Adrenal gland (tissue), 12 donors: Measurements from ENCODE around the gene PITHD1. TPM values are rescaled to one million over a fixed set of nuclear protein-coding genes. Genes with fewer than 3 reads are reported as not detected.

Experiments used
- DNase-seq, 7 donors: peaks; one replicate each; pipeline ENCODE4 v3.0.0-alpha.2; 2019 to 2020
- H3K27ac ChIP-seq, 5 donors: fragments of 200-600 bp; sonication (generic) in 4 of 5; 1 replicate in 3 of 5; 2 replicates in 2 of 5; pipeline versions ENCODE4 v1.5.1 to v1.8.0; 2016 to 2020; ENCODE audit warnings: mild to moderate bottlenecking in 1 of 5
- H3K27me3 ChIP-seq: fragments of 200-600 bp; 2 replicates; pipeline ENCODE4 v1.8.0; 2021
- H3K36me3 ChIP-seq, 2 donors: fragments of 200-600 bp; replicated peaks in 1 of 2; 1 replicate in 1 of 2; 2 replicates in 1 of 2; pipeline versions ENCODE4 v1.5.1 to v1.8.0; 2018 to 2022
- H3K4me1 ChIP-seq, 2 donors: fragments of 200-600 bp; replicated peaks in 1 of 2; 1 replicate in 1 of 2; 2 replicates in 1 of 2; pipeline versions ENCODE4 v1.5.1 to v1.8.0; 2018 to 2021
- H3K4me3 ChIP-seq, 4 donors: fragments of 200-600 bp; sonication (generic) in 3 of 4; one replicate each; pipeline ENCODE4 v1.5.1; 2016 to 2018
- H3K9me3 ChIP-seq, 3 donors: fragments of 200-600 bp; sonication (generic) in 1 of 3; replicated peaks in 1 of 3; 1 replicate in 2 of 3; 2 replicates in 1 of 3; pipeline versions ENCODE4 v1.5.1 to v1.8.0; 2016 to 2021
- POLR2A ChIP-seq, 2 donors: fragments of 450-650 bp; IDR thresholded peaks; one replicate each; pipeline ENCODE4 v1.6.1; 2017; ENCODE audit warnings: antibody characterized with exemption in 2 of 2, mild to moderate bottlenecking in 2 of 2, moderate library complexity in 1 of 2
- WGBS, 4 donors: extraction: QIAGEN DNeasy Blood & Tissue Kit in 2 of 4; methylation state at CpG; one replicate each; pipeline versions ENCODE4 v1.1.5 to v1.1.7; 2013 to 2017; 5-methylcytosine and 5-hydroxymethylcytosine counted together
- intact Hi-C, 2 donors: fragments of 100-400 bp; cut with DNase I; formaldehyde crosslinking; loops; one replicate each; pipeline versions ENCODE4 v1.14.1 to v1.15.0; 2022 to 2023
- polyA plus RNA-seq, 3 donors: library from polyadenylated mRNA; stranded (reverse); fragments of 200-250 nt in 2 of 3; fragments of 350-450 nt in 1 of 3; fragmentation: Illumina TruSeq in 1 of 3; extraction: RNeasy Lipid Tissue Mini Kit (QIAGEN cat#74804) in 1 of 3; gene quantifications; one replicate each; pipeline ENCODE4 v1.2.3, GENCODE V29; 2013 to 2014
- total RNA-seq, 9 donors: library from RNA; depleted of rRNA in 4 of 9; stranded (reverse); fragments of >200 nt in 4 of 9; fragments of 120-200 nt in 1 of 9; fragmentation: NEBNext Ultra II Directional in 1 of 9; extraction: Animal tissue kit (Norgen Biotek cat#: 25700) in 1 of 9; gene quantifications; one replicate each; pipeline versions ENCODE4 v1.1.0 to v1.2.4, GENCODE V29; 2013 to 2023
- TF ChIP-seq, protein P1 (sequence below), 6 experiments: fragments of 450-650 bp in 4 of 6; fragments of 200-600 bp in 2 of 6; sonication (generic) in 1 of 6; IDR thresholded peaks; 1 replicate in 5 of 6; 2 replicates in 1 of 6; pipeline versions ENCODE4 v1.5.1 to v1.8.0; 2016 to 2021; ENCODE audit warnings: antibody characterized with exemption in 6 of 6, mild to moderate bottlenecking in 2 of 6, moderate library complexity in 1 of 6
- donor health status: healthy with polysubstance abuse.
- donor health status: Bipolar disorder and iron deficiency.
- donor health status: DM: yes; HTN: yes; CAD: no.
- donor health status: DM: no; HTN: no; CAD: no.
- donor health status: DM: no; HTN: no; CAD: no.
- donor health status: DM: yes; HTN: yes; CAD: no.

PITHD1 gene
- total and polyA plus RNA-seq, 12 donors, result 41.9 to 104 (median 63.0) TPM

DNA sequence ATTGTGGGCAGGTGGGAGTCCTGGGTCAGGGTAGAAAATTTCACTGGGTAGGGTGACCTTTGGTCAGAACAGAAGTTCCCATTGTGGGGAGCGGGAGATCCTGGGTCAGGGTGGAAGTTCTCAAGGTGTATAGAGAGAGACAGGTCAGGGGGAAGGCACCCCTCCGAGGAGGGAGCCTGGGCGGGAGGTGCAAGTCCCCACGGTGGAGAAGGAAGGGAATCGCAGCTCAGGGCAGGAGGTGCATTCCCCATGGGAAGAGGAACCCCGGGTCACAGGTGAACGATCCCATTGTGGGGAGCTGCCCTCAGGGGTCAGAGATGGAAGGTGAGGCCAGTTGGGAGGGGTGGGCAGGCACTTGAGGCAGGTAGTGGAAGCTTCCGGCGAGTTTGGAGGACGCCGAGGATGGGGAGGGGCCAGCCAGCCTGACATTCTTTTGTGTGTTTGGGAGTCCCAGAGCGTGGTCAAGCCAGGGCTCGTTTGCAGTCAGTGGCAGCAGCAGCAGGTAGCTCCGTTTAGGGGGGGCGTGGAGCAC is 13.4 kb downstream of the PITHD1 start:
- H3K4me3 ChIP-seq, result peak overlapping the region in 3 of 4 donors; percentile 60 to 92 (median 70)
- H3K36me3 ChIP-seq, result peaks cover 0 to 47% of the 10 kb centered on the region in 2 donors
- no peaks in the 10 kb centered on the region for H3K27me3 ChIP-seq
- 0 to 2% (median 1%) methylated on average over 8 to 15 of the region's 15 CpGs for WGBS, 4 donors
- peak in 4 of 7 donors; percentile 41 to 62 (median 51) for DNase-seq
- TF ChIP-seq POLR2A (IDR thresholded peaks at IDR 0.05), result no peak
- TF ChIP-seq, protein P1, sequence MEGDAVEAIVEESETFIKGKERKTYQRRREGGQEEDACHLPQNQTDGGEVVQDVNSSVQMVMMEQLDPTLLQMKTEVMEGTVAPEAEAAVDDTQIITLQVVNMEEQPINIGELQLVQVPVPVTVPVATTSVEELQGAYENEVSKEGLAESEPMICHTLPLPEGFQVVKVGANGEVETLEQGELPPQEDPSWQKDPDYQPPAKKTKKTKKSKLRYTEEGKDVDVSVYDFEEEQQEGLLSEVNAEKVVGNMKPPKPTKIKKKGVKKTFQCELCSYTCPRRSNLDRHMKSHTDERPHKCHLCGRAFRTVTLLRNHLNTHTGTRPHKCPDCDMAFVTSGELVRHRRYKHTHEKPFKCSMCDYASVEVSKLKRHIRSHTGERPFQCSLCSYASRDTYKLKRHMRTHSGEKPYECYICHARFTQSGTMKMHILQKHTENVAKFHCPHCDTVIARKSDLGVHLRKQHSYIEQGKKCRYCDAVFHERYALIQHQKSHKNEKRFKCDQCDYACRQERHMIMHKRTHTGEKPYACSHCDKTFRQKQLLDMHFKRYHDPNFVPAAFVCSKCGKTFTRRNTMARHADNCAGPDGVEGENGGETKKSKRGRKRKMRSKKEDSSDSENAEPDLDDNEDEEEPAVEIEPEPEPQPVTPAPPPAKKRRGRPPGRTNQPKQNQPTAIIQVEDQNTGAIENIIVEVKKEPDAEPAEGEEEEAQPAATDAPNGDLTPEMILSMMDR (IDR thresholded peaks at IDR 0.05), result peak in 1 of 6 experiments; percentile 9
- H3K9me3 ChIP-seq, result no peaks in the 10 kb centered on the region
- peak overlapping the region in 4 of 5 donors; percentile 75 to 81 (median 76) for H3K27ac ChIP-seq
- intact Hi-C loops, result no loop called here
- H3K4me1 ChIP-seq, result peaks cover 17 to 21% of the 10 kb centered on the region in 2 donors

DNA sequence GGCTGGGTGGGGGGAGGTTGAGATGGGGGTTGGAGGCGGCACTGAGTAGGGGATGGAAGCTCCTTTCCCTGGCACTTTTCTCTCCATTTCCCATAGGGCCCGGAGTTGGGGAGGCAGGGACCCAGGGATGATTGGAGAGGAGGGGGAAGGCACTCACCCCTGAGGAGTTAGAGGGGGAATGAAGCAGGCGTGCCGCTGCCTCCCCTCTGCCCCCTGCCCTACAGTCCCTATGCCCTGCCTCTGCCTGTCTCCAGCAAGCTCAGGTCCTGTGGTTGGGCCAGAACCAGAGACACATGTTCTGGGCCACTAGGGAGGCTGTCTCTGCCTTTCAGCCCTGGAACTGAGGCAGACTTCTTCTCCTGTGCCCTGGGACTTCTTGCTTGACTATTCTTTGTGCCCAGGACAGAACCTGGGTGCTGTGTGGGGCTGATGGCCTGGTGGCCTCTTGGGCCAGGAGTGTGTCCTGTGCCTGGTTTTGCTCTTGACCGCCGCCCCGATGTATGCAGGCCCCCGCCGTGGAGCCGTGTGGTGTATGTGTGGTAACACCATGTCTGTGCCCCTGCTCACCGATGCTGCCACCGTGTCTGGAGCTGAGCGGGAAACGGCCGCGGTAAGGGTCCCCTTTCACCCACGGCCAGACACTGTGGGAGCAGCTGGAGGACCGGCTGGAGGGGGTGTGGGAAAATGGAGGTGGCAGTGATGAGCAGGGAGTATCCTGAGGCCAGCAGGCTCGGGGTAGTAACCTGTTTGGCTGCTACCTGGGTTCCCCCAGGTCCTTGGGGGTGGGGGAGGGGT is 14.1 kb downstream of the PITHD1 start:
- Histone ChIP-seq H3K9me3 (no peaks in the 10 kb centered on the region), H3K27me3 (no peaks in the 10 kb centered on the region), H3K4me3 (peak overlapping the region in 2 of 4 donors; percentile 70 to 92), H3K36me3 (peaks cover 0 to 41% of the 10 kb centered on the region in 2 donors), H3K27ac (no peak overlapping the region), H3K4me1 (peaks cover 17 to 21% of the 10 kb centered on the region in 2 donors)
- WGBS, 4 donors, result 39 to 64% (median 61%) methylated on average over 3 to 19 of the region's 19 CpGs
- intact Hi-C loops, result no loop called here
- peak in 2 of 7 donors; percentile 30 to 31 for DNase-seq
- no peak for TF ChIP-seq POLR2A (IDR thresholded peaks at IDR 0.05)
- TF ChIP-seq, protein P1 (IDR thresholded peaks at IDR 0.05), result no peak

DNA sequence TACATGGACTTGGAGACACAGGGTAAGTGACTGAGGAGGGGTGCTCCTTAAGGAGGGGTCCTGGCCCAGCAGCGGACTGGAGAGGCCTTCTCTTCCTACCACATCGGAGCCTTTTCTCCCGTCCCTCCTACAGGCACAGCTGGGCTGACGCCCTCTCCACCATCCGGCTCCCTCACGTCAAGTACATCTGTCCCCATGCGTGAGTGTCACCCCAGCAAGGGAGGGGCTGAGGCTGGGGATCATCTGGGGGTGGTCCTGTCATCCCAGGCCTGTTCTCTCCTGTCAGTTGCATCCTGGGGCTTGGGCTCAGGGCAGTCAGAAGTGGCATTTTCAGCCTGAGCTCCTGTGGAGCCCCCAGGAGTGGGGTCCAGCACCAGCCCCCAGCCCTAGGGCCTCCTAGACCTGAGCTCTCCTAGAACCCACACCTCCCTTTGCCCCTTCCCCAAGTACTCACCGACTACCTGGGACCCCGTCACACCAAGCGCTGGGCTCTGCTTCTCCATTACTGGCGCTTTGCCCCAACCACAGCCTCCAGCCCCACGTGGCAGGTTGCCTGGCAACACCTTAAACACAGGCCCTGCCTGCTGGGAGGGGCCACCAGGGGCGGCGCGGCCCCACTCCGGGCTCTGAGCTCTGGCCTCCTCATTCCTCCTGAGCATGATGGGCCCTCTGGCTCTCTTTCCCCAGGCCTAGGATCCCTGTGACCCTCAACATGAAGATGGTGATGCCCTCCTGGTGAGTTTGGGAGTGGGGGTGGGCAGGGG is 15.0 kb downstream of the PITHD1 start:
- DNase-seq, result peak; percentile 48 to 74 (median 54)

More for the DNA sequence above, 15.0 kb downstream of the PITHD1 start:
- Histone ChIP-seq H3K4me1 (peaks cover 17 to 21% of the 10 kb centered on the region in 2 donors), H3K27ac (peak overlapping the region in 1 of 5 donors; percentile 8), H3K9me3 (no peaks in the 10 kb centered on the region), H3K27me3 (no peaks in the 10 kb centered on the region), H3K4me3 (no peak overlapping the region), H3K36me3 (peaks cover 0 to 36% of the 10 kb centered on the region in 2 donors)
- no peak for TF ChIP-seq POLR2A (IDR thresholded peaks at IDR 0.05)
- TF ChIP-seq, protein P1 (IDR thresholded peaks at IDR 0.05), result no peak
- 53 to 66% (median 63%) methylated on average over 5 to 16 of the region's 16 CpGs for WGBS, 4 donors
- intact Hi-C loops, result no loop called here
